BJ (cell line): ENCODE measurements around the gene SUPT3H. TPM values are rescaled to one million over a fixed set of nuclear protein-coding genes. Genes with fewer than 3 reads are reported as not detected.
A peak's percentile ranks its signal among the peaks of the same experiment; 100 is the strongest.
"Not testable (repeated sequence)": the region's sequence is repeated elsewhere in the genome, so short reads cannot be mapped to it uniquely, and the experiment has no call there.

Source experiments
- CTCF ChIA-PET: fragments of 350-600 bp; formaldehyde crosslinking; extraction: SDS; loops from one replicate; lab custom pipeline; 2021; ENCODE audit warnings: antibody characterized with exemption, inconsistent platforms; lab: Yijun Ruan, JAX
- POLR2A ChIA-PET: fragments of 300-600 bp; sonication (Branson Sonifier 250); formaldehyde crosslinking; extraction: SDS; loops from one replicate; lab custom pipeline; 2021; ENCODE audit warnings: antibody characterized with exemption; lab: Charles Lee
- DNase-seq: peaks from one replicate; pipeline ENCODE4 v3.0.0-alpha.2; 2011; ENCODE audit warnings: low read depth
- H3K27me3 ChIP-seq: 2 replicates; pipeline ENCODE4 v1.6.0; 2011; ENCODE audit warnings: low read length; ENCODE audit not compliant: control insufficient read depth, insufficient read depth
- H3K36me3 ChIP-seq: 2 replicates; pipeline ENCODE4 v1.5.1; 2011; ENCODE audit warnings: low read length; ENCODE audit not compliant: control insufficient read depth, insufficient read depth
- H3K4me3 ChIP-seq: 2 replicates; pipeline ENCODE4 v1.5.1; 2011; ENCODE audit warnings: low read depth, mild to moderate bottlenecking, control low read depth, low read length
- CTCF ChIP-seq: IDR thresholded peaks from 2 replicates; pipeline ENCODE4 v1.5.1; 2011; ENCODE audit warnings: low read depth, mild to moderate bottlenecking, control low read depth, inconsistent platforms, low read length, moderate library complexity; ENCODE audit not compliant: insufficient read depth
- polyA plus RNA-seq: library from polyadenylated mRNA; depleted of rRNA; stranded (reverse); fragments of >200 nt; gene quantifications from 2 replicates; pipeline ENCODE4 v1.2.3, GENCODE V29; 2011

Gene SUPT3H
- polyA plus RNA-seq, 1 experiment, result 7.8 TPM

GRCh38 chr6:44915111-44915510 is 462.6 kb downstream of the SUPT3H start:
- H3K36me3 ChIP-seq, result no peaks in the 10 kb centered on the region
- ChIA-PET CTCF (no interaction called here), POLR2A (no interaction called here)
- no peak for TF ChIP-seq CTCF
- no peak overlapping the region for H3K4me3 ChIP-seq
- DNase-seq, result no peak
- H3K27me3 ChIP-seq, result no peaks in the 10 kb centered on the region

GRCh38 chr6:44914141-44914540 is 463.6 kb downstream of the SUPT3H start:
- POLR2A ChIA-PET, result interaction anchor here (0.9 kb wide), 1 partner anchor 16 kb away, joined by 3 read pairs; no protein-coding TSS in a partner anchor
- CTCF ChIA-PET, result no interaction called here
- H3K4me3 ChIP-seq, result no peak overlapping the region
- DNase-seq, result no peak
- no peaks in the 10 kb centered on the region for H3K27me3 ChIP-seq
- H3K36me3 ChIP-seq, result no peaks in the 10 kb centered on the region
- no peak for TF ChIP-seq CTCF

- CTCF ChIA-PET, result no interaction called here
- no peak for DNase-seq
These were observed 471.0 kb downstream of the SUPT3H start for GRCh38 chr6:44906761-44907160.

GRCh38 chr6:44900358-44900757 is 477.4 kb downstream of the SUPT3H start:
- H3K4me3 ChIP-seq, H3K36me3 ChIP-seq, H3K27me3 ChIP-seq, DNase-seq, POLR2A ChIA-PET: not testable (repeated sequence)
- CTCF ChIA-PET, result interaction anchor here (2.7 kb wide), 1 partner anchor 244 kb away, joined by 7 read pairs; no protein-coding TSS in a partner anchor

More at GRCh38 chr6:44906761-44907160, 471.0 kb downstream of the SUPT3H start:
- no peak for TF ChIP-seq CTCF
- POLR2A ChIA-PET, result no interaction called here
- Histone ChIP-seq H3K36me3 (no peaks in the 10 kb centered on the region), H3K27me3 (no peaks in the 10 kb centered on the region), H3K4me3 (no peak overlapping the region)

GRCh38 chr6:44898296-44898930 is 479.3 kb downstream of the SUPT3H start:
- H3K27me3 ChIP-seq, result no peaks in the 10 kb centered on the region
- no peaks in the 10 kb centered on the region for H3K36me3 ChIP-seq
- CTCF ChIA-PET, result interaction anchor here (2.7 kb wide), 1 partner anchor 242 kb away, joined by 7 read pairs; no protein-coding TSS in a partner anchor
- POLR2A ChIA-PET, result interaction anchor here (0.7 kb wide), 1 partner anchor 16 kb away, joined by 3 read pairs; no protein-coding TSS in a partner anchor
- peak; percentile 31 for DNase-seq
- no peak overlapping the region for H3K4me3 ChIP-seq
- TF ChIP-seq CTCF, result no peak

GRCh38 chr6:44897316-44897715 is 480.4 kb downstream of the SUPT3H start:
- no peaks in the 10 kb centered on the region for H3K36me3 ChIP-seq
- no peak for TF ChIP-seq CTCF
- CTCF ChIA-PET, result no interaction called here
- POLR2A ChIA-PET, result no interaction called here
- no peak overlapping the region for H3K4me3 ChIP-seq
- DNase-seq, result no peak
- no peaks in the 10 kb centered on the region for H3K27me3 ChIP-seq
